ENCODE results near the gene STAT5A. TPM values are rescaled to one million over a fixed set of nuclear protein-coding genes. Genes with fewer than 3 reads are reported as not detected.
A peak's percentile ranks its signal among the peaks of the same experiment; 100 is the strongest.

The STAT5A gene
- total RNA-seq, 1 experiment from 2014 or later: 6.4 TPM

GRCh38 chr17:42312035-42312284 is 23.7 kb downstream of the STAT5A start:
- no peak for TF ChIP-seq CTCF (conservative IDR thresholded peaks at IDR 0.05)
- peaks cover 38 to 41% of the 10 kb centered on the region in 2 experiments for H3K4me1 Mint-ChIP-seq
- peak overlapping the region in 1 of 2 experiments; percentile 61; a peak in 2 of 5 replicates for H3K4me3 Mint-ChIP-seq
- Histone ChIP-seq H3K27me3 (ENCODE audit: insufficient read depth, low read length) (no peaks in the 10 kb centered on the region), H3K14ac (ENCODE audit: insufficient read depth, low read length) (no peak overlapping the region), H2BK5ac (ENCODE audit: insufficient read length, low read length) (no peak overlapping the region), H4K91ac (ENCODE audit: insufficient read length, low read depth, low read length) (no peak overlapping the region), H3K79me2 (ENCODE audit: insufficient read depth, low read length) (no peaks in the 10 kb centered on the region), H3K18ac (ENCODE audit: insufficient read length, low read depth, low read length) (no peak overlapping the region), H3K4me1 (ENCODE audit: insufficient read depth, low read length) (peaks cover 2% of the 10 kb centered on the region; the same call in 1 of the 2 replicates), H3K23ac (ENCODE audit: insufficient read length, low read depth, low read length) (no peak overlapping the region), H2BK12ac (ENCODE audit: insufficient read length, low read depth, low read length) (no peak overlapping the region), H2AFZ (ENCODE audit: low read length) (no peak overlapping the region), H4K5ac (ENCODE audit: insufficient read length, low read depth, low read length) (no peak overlapping the region), H2BK120ac (ENCODE audit: low read depth, low read length, poor library complexity, severe bottlenecking) (no peak overlapping the region), H3K4me2 (ENCODE audit: insufficient read depth, insufficient read length, low read length) (peak overlapping the region; percentile 17), H3K9ac (ENCODE audit: extremely low read depth, insufficient read length, low read length) (no peak overlapping the region), H2BK15ac (ENCODE audit: low read depth, low read length) (no peak overlapping the region), H4K8ac (replicated peaks; ENCODE audit: insufficient read length, low read depth, low read length) (no peak overlapping the region), H3K79me1 (ENCODE audit: insufficient read depth, low read depth, low read length, poor library complexity, severe bottlenecking) (no peaks in the 10 kb centered on the region), H2BK20ac (ENCODE audit: low read depth, low read length, poor library complexity, severe bottlenecking) (no peak overlapping the region), H3K56ac (ENCODE audit: insufficient read length, low read depth, low read length) (no peak overlapping the region), H4K20me1 (ENCODE audit: control insufficient read depth, insufficient read depth, insufficient read length) (no peaks in the 10 kb centered on the region), H2AK5ac (ENCODE audit: insufficient read length, low read length) (no peak overlapping the region), H3K4ac (ENCODE audit: low read depth, low read length) (no peak overlapping the region), H3K27ac (ENCODE audit: insufficient read length, low read depth, low read length) (no peak overlapping the region), H3T11ph (ENCODE audit: low read length) (no peak overlapping the region), H3K9me3 (ENCODE audit: control insufficient read depth, low read depth, low read length) (no peaks in the 10 kb centered on the region), H3K23me2 (ENCODE audit: insufficient read length, low read depth, low read length, poor library complexity, severe bottlenecking) (no peaks in the 10 kb centered on the region)
- peak overlapping the region in 1 of 3 experiments; percentile 91; a peak in 1 of 7 replicates for H3K27ac Mint-ChIP-seq
- no peak for DNase-seq
- peaks cover 16 to 36% (median 20%) of the 10 kb centered on the region in 3 experiments for H3K36me3 Mint-ChIP-seq (ENCODE audit: insufficient read depth in 1 of 3, low read depth in 3 of 3)
- H3K9me3 Mint-ChIP-seq: no peaks in the 10 kb centered on the region
- peaks cover 7% of the 10 kb centered on the region for H3K27me3 Mint-ChIP-seq (ENCODE audit: low read depth)
- no CpG with 5 or more reads among the region's 5 CpGs for WGBS (ENCODE audit: extremely low coverage, insufficient read length, low lambda C conversion rate)
